ENCODE measurements around the gene MYH7. TPM values are rescaled to one million over a fixed set of nuclear protein-coding genes. Genes with fewer than 3 reads are reported as not detected.
A peak's percentile ranks its signal among the peaks of the same experiment; 100 is the strongest.
"Not testable (repeated sequence)": the region's sequence is repeated elsewhere in the genome, so short reads cannot be mapped to it uniquely, and the experiment has no call there.

The MYH7 gene
- total and polyA plus RNA-seq, 4 donors, result 0.99 to 2.9 (median 1.7) TPM

- no peaks in the 10 kb centered on the region for H3K27me3 ChIP-seq (ENCODE audit: control insufficient read depth, insufficient read depth, low read length)
- no peaks in the 10 kb centered on the region for H3K9me3 ChIP-seq (ENCODE audit: control insufficient read depth, insufficient read depth, low read length)
- 91% methylated on average over 14 of the region's 17 CpGs for WGBS (ENCODE audit: insufficient coverage)
- no peak overlapping the region for H3K27ac ChIP-seq (ENCODE audit: low read depth, low read length)
- peaks cover 40% of the 10 kb centered on the region for H3K4me1 ChIP-seq (ENCODE audit: control insufficient read depth, insufficient read depth, low read length)
- no peak overlapping the region for H3K4me3 ChIP-seq (ENCODE audit: low read depth, low read length)
- no peak for DNase-seq (ENCODE audit: low read depth in 4 of 6, low spot score in 6 of 6)
- H3K36me3 ChIP-seq (ENCODE audit: control insufficient read depth, insufficient read depth, low read length), result no peaks in the 10 kb centered on the region
These were observed 3.1 kb downstream of the MYH7 start for GRCh38 chr14:23432102-23432925.

- Histone ChIP-seq H3K4me1 (ENCODE audit: control insufficient read depth, insufficient read depth, low read length) (peaks cover 32% of the 10 kb centered on the region), H3K36me3 (ENCODE audit: control insufficient read depth, insufficient read depth, low read length) (no peaks in the 10 kb centered on the region), H3K27ac (ENCODE audit: low read depth, low read length) (peak overlapping the region; percentile 51), H3K4me3 (ENCODE audit: low read depth, low read length) (no peak overlapping the region), H3K27me3 (ENCODE audit: control insufficient read depth, insufficient read depth, low read length) (no peaks in the 10 kb centered on the region), H3K9me3 (ENCODE audit: control insufficient read depth, insufficient read depth, low read length) (no peaks in the 10 kb centered on the region)
- DNase-seq (ENCODE audit: low read depth in 4 of 6, low spot score in 6 of 6), result no peak
- WGBS (ENCODE audit: insufficient coverage), result 97% methylated on average over 5 of the region's 10 CpGs
These were observed 4.0 kb downstream of the MYH7 start for GRCh38 chr14:23431486-23431885.

GRCh38 chr14:23430723-23431085 lies 4.8 kb downstream of the MYH7 start:
- peak; percentile 52 to 91 (median 66) for DNase-seq (ENCODE audit: low read depth in 4 of 6, low spot score in 6 of 6)
- H3K27ac ChIP-seq (ENCODE audit: low read depth, low read length), result peak overlapping the region; percentile 51
- 28% methylated on average over 2 of the region's 2 CpGs for WGBS (ENCODE audit: insufficient coverage)

GRCh38 chr14:23430016-23430722 lies 5.3 kb downstream of the MYH7 start:
- 67% methylated on average over 10 of the region's 10 CpGs for WGBS (ENCODE audit: insufficient coverage)
- Histone ChIP-seq H3K4me3 (ENCODE audit: low read depth, low read length) (no peak overlapping the region), H3K4me1 (ENCODE audit: control insufficient read depth, insufficient read depth, low read length) (peaks cover 19% of the 10 kb centered on the region), H3K9me3 (ENCODE audit: control insufficient read depth, insufficient read depth, low read length) (no peaks in the 10 kb centered on the region), H3K36me3 (ENCODE audit: control insufficient read depth, insufficient read depth, low read length) (no peaks in the 10 kb centered on the region), H3K27me3 (ENCODE audit: control insufficient read depth, insufficient read depth, low read length) (no peaks in the 10 kb centered on the region), H3K27ac (ENCODE audit: low read depth, low read length) (peak overlapping the region; percentile 51)
- DNase-seq (ENCODE audit: low read depth in 4 of 6, low spot score in 6 of 6), result no peak

More at GRCh38 chr14:23430723-23431085, 4.8 kb downstream of the MYH7 start:
- Histone ChIP-seq H3K4me1 (ENCODE audit: control insufficient read depth, insufficient read depth, low read length) (peaks cover 24% of the 10 kb centered on the region), H3K9me3 (ENCODE audit: control insufficient read depth, insufficient read depth, low read length) (no peaks in the 10 kb centered on the region), H3K4me3 (ENCODE audit: low read depth, low read length) (no peak overlapping the region), H3K27me3 (ENCODE audit: control insufficient read depth, insufficient read depth, low read length) (no peaks in the 10 kb centered on the region), H3K36me3 (ENCODE audit: control insufficient read depth, insufficient read depth, low read length) (no peaks in the 10 kb centered on the region)

GRCh38 chr14:23428686-23429495 lies 6.6 kb downstream of the MYH7 start:
- Histone ChIP-seq H3K4me3 (ENCODE audit: low read depth, low read length) (no peak overlapping the region), H3K27ac (ENCODE audit: low read depth, low read length) (no peak overlapping the region), H3K4me1 (ENCODE audit: control insufficient read depth, insufficient read depth, low read length) (peaks cover 19% of the 10 kb centered on the region), H3K27me3 (ENCODE audit: control insufficient read depth, insufficient read depth, low read length) (no peaks in the 10 kb centered on the region), H3K9me3 (ENCODE audit: control insufficient read depth, insufficient read depth, low read length) (no peaks in the 10 kb centered on the region), H3K36me3 (ENCODE audit: control insufficient read depth, insufficient read depth, low read length) (no peaks in the 10 kb centered on the region)
- no peak for DNase-seq (ENCODE audit: low read depth in 4 of 6, low spot score in 6 of 6)
- WGBS (ENCODE audit: insufficient coverage), result 98% methylated on average over 4 of the region's 13 CpGs

- H3K36me3 ChIP-seq (ENCODE audit: control insufficient read depth, insufficient read depth, low read length); H3K27me3 ChIP-seq (ENCODE audit: control insufficient read depth, insufficient read depth, low read length); H3K9me3 ChIP-seq (ENCODE audit: control insufficient read depth, insufficient read depth, low read length); H3K4me1 ChIP-seq (ENCODE audit: control insufficient read depth, insufficient read depth, low read length); H3K27ac ChIP-seq (ENCODE audit: low read depth, low read length); H3K4me3 ChIP-seq (ENCODE audit: low read depth, low read length); DNase-seq (ENCODE audit: low read depth in 4 of 6, low spot score in 6 of 6): not testable (repeated sequence)
- 100% methylated on average over 1 of the region's 6 CpGs for WGBS (ENCODE audit: insufficient coverage)
These were observed 9.7 kb downstream of the MYH7 start for GRCh38 chr14:23425798-23426197.

GRCh38 chr14:23425169-23425568 lies 10.3 kb downstream of the MYH7 start:
- WGBS (ENCODE audit: insufficient coverage), result 73% methylated on average over 9 of the region's 10 CpGs
- H3K9me3 ChIP-seq (ENCODE audit: control insufficient read depth, insufficient read depth, low read length), result no peaks in the 10 kb centered on the region
- no peaks in the 10 kb centered on the region for H3K27me3 ChIP-seq (ENCODE audit: control insufficient read depth, insufficient read depth, low read length)
- no peak for DNase-seq (ENCODE audit: low read depth in 4 of 6, low spot score in 6 of 6)
- H3K36me3 ChIP-seq (ENCODE audit: control insufficient read depth, insufficient read depth, low read length), result no peaks in the 10 kb centered on the region
- peaks cover 3% of the 10 kb centered on the region for H3K4me1 ChIP-seq (ENCODE audit: control insufficient read depth, insufficient read depth, low read length)
- H3K4me3 ChIP-seq (ENCODE audit: low read depth, low read length), result no peak overlapping the region
- no peak overlapping the region for H3K27ac ChIP-seq (ENCODE audit: low read depth, low read length)

- WGBS (ENCODE audit: insufficient coverage), result 87% methylated on average over 6 of the region's 6 CpGs
- Histone ChIP-seq H3K9me3 (ENCODE audit: control insufficient read depth, insufficient read depth, low read length) (no peaks in the 10 kb centered on the region), H3K36me3 (ENCODE audit: control insufficient read depth, insufficient read depth, low read length) (peaks cover 6% of the 10 kb centered on the region), H3K27me3 (ENCODE audit: control insufficient read depth, insufficient read depth, low read length) (no peaks in the 10 kb centered on the region), H3K4me3 (ENCODE audit: low read depth, low read length) (no peak overlapping the region), H3K4me1 (ENCODE audit: control insufficient read depth, insufficient read depth, low read length) (no peaks in the 10 kb centered on the region), H3K27ac (ENCODE audit: low read depth, low read length) (no peak overlapping the region)
- no peak for DNase-seq (ENCODE audit: low read depth in 4 of 6, low spot score in 6 of 6)
These were observed 11.8 kb downstream of the MYH7 start for GRCh38 chr14:23423657-23424056.

GRCh38 chr14:23421594-23421993 lies 13.9 kb downstream of the MYH7 start:
- DNase-seq (ENCODE audit: low read depth in 4 of 6, low spot score in 6 of 6), result no peak
- peaks cover 3% of the 10 kb centered on the region for H3K4me1 ChIP-seq (ENCODE audit: control insufficient read depth, insufficient read depth, low read length)
- H3K4me3 ChIP-seq (ENCODE audit: low read depth, low read length), result no peak overlapping the region
- H3K36me3 ChIP-seq (ENCODE audit: control insufficient read depth, insufficient read depth, low read length), result peaks cover 13% of the 10 kb centered on the region
- no peaks in the 10 kb centered on the region for H3K9me3 ChIP-seq (ENCODE audit: control insufficient read depth, insufficient read depth, low read length)
- no peak overlapping the region for H3K27ac ChIP-seq (ENCODE audit: low read depth, low read length)
- no peaks in the 10 kb centered on the region for H3K27me3 ChIP-seq (ENCODE audit: control insufficient read depth, insufficient read depth, low read length)
